Activated naive CD8-positive, alpha-beta T cell (primary cell): ENCODE measurements around the gene ZNF473.
A peak's percentile ranks its signal among the peaks of the same experiment; 100 is the strongest.

Experiments
- H3K27ac Mint-ChIP-seq: one replicate; pipeline ENCODE4 v1.8.0; 2021; ENCODE audit warnings: mixed read lengths
- H3K27me3 Mint-ChIP-seq: one replicate; pipeline ENCODE4 v1.8.0; 2021; ENCODE audit warnings: mixed read lengths
- H3K36me3 Mint-ChIP-seq: one replicate; pipeline ENCODE4 v1.8.0; 2021; ENCODE audit warnings: mixed read lengths
- H3K4me1 Mint-ChIP-seq: one replicate; pipeline ENCODE4 v1.8.0; 2021; ENCODE audit warnings: low read depth, mixed read lengths
- H3K4me3 Mint-ChIP-seq: one replicate; pipeline ENCODE4 v1.8.0; 2021; ENCODE audit warnings: mild to moderate bottlenecking, mixed read lengths
- H3K9me3 Mint-ChIP-seq: one replicate; pipeline ENCODE4 v1.8.0; 2021; ENCODE audit warnings: low read depth, mixed read lengths

Gene ZNF473

DNA sequence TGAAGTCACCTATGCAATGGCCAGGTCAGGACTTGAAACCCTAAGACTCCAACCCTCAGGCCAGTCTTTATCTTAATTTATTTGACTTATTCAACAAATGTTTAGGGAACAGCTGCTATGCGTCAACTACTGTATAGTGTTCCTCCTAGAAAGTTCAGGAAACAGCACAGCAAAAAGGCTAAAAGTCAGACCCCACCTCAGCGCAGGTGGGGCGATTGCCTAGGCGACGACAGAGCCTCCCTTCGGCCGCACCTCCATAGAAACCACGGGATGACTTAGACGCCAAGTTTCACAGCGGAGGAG lies 1.1 kb upstream of the ZNF473 start:
- H3K27me3 Mint-ChIP-seq, result no peaks in the 10 kb centered on the region
- H3K4me3 Mint-ChIP-seq, result peak overlapping the region; percentile 98

DNA sequence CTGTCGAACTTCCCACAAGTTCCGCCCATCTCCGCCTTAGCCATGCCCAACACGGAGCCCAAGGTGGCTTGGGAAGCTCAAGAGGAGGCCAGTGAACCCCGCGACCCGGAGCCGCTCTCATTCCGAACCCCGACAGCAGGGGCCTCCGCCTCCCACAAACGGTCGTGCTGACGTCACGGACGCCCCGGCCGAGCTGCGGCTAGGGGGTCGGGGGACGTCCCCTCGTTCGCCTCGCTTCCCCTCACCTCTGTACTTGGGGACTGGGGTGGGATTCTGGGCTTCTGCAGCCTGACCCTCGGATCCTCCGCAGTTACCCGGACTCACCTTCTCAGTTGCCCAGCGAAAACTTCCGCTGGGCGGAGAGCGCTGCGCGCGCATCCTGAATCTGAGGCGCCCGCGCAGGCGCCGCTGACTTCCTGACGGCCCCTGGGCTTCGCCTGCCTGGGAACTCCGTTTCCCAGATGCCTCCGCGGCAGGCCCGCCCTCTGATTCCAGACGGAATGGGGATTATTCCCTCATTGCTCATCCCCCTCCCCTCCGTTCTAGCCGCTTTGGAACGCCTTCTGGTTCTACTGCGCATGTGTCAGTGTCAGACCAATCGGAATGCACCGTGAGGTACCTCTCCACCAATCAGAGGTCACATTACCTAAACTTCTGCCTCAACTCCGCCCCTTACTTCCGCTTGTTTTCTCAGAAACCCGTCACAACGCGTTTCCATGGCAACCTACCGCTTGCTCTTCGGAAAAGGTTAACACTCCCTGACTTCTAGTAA lies 597 bp upstream of the ZNF473 start, which contains the start of gene VRK3:
VRK3 (minus strand) TSS at position 351 of the 772 bp plus-strand sequence. CDS start 9,210 bp downstream, outside the sequence.
- H3K36me3 Mint-ChIP-seq, result peaks cover 7% of the 10 kb centered on the region
- no peaks in the 10 kb centered on the region for H3K27me3 Mint-ChIP-seq
- no peaks in the 10 kb centered on the region for H3K9me3 Mint-ChIP-seq
- H3K27ac Mint-ChIP-seq, result peak within 1 kb of the TSS; percentile 100
- H3K4me1 Mint-ChIP-seq, result peaks cover 51% of the 10 kb centered on the region
- peak within 1 kb of the TSS; percentile 98 for H3K4me3 Mint-ChIP-seq

More for the DNA sequence above, 1.1 kb upstream of the ZNF473 start:
- peaks cover 7% of the 10 kb centered on the region for H3K36me3 Mint-ChIP-seq
- H3K4me1 Mint-ChIP-seq, result peaks cover 51% of the 10 kb centered on the region
- no peaks in the 10 kb centered on the region for H3K9me3 Mint-ChIP-seq
- H3K27ac Mint-ChIP-seq, result peak overlapping the region; percentile 100

DNA sequence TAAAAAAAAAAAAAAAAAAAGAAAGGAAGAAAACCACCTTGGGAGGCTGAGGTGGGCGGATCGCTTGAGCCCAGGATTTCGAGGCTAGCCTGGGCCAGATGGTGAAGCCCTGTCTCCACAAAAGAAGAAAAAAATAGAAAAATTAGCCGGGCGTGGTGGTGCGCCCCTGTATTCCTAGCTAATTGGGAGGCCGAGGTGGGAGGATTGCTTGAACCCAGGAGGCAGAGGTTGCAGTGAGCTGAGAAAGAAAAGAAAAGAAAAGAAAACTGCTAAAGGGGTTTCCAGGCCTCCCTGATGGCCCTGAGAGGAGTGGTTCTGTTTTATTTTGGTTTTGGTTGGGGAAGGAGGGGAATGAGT lies 723 bp downstream of the ZNF473 start:
- Mint-ChIP-seq H3K4me3 (peak overlapping the region; percentile 98), H3K27me3 (no peaks in the 10 kb centered on the region), H3K9me3 (no peaks in the 10 kb centered on the region), H3K4me1 (peaks cover 47% of the 10 kb centered on the region), H3K27ac (peak overlapping the region; percentile 64), H3K36me3 (peaks cover 7% of the 10 kb centered on the region)

DNA sequence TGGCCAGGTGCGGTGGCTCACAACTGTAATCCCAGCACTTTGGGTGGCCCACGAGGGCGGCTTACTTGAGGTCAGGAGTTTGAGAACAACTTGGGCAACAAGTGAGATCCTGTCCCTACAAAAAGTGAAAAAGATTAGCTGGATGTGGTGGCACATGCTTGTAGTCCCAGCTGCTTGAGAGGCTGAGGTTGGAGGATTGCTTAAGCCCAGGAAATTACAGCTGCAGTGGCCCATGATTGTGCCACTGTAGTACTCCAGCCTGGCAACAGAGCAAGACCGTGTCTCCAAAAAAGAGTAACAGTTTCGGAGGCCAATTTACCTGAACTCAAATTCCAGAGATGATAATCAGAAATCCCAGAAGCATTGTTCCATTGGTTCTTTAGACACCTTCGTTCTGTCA lies 4.4 kb downstream of the ZNF473 start:
- Mint-ChIP-seq H3K4me1 (peaks cover 34% of the 10 kb centered on the region), H3K36me3 (peaks cover 20% of the 10 kb centered on the region), H3K9me3 (no peaks in the 10 kb centered on the region), H3K4me3 (no peak overlapping the region), H3K27ac (no peak overlapping the region), H3K27me3 (no peaks in the 10 kb centered on the region)

DNA sequence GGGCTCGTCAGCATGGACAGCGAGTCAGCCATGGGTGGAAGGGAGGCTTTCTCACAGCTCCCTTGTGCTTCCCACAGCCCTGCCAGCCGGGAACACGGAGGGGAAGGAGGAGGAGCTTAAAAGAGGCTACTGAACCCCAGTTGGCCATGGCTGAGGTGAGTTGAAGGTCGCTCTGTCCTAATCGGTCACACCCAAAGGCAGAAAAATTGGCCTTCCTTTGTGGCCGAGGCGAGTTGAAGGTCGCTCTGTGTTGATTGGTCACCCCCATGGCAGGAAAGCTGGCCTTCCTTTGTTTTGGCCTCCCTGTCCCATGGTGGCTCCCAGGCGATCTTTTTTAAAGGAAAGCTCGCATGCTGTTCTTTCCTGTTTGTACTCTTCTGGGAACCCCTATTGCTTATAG lies 5.1 kb downstream of the ZNF473 start:
- peaks cover 21% of the 10 kb centered on the region for H3K36me3 Mint-ChIP-seq
- no peak overlapping the region for H3K27ac Mint-ChIP-seq
- H3K9me3 Mint-ChIP-seq, result no peaks in the 10 kb centered on the region
- H3K27me3 Mint-ChIP-seq, result no peaks in the 10 kb centered on the region
- no peak overlapping the region for H3K4me3 Mint-ChIP-seq
- H3K4me1 Mint-ChIP-seq, result peaks cover 28% of the 10 kb centered on the region

DNA sequence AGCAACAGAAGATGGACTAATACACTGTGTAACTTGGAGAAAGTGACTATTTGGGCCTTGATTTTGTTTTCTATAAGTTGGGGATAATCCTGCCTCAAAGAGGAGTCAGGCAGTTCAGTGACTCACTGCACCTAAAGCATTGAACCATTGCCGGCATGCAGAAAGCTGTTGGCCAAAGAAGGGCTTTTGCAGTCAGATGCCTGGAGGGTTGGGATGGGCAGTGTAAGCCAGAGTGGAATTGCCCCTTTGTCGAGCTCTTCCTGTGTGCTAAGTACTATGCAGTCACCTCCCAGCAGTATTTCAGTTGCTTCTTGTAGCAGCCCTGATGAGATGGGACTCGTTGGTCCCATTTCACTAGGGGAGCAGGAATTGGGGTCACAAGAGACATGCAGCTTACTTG lies 11.1 kb downstream of the ZNF473 start:
- peaks cover 9% of the 10 kb centered on the region for H3K4me1 Mint-ChIP-seq
- H3K9me3 Mint-ChIP-seq, result no peaks in the 10 kb centered on the region
- no peak overlapping the region for H3K27ac Mint-ChIP-seq
- no peak overlapping the region for H3K4me3 Mint-ChIP-seq
- H3K36me3 Mint-ChIP-seq, result peaks cover 28% of the 10 kb centered on the region
- no peaks in the 10 kb centered on the region for H3K27me3 Mint-ChIP-seq

DNA sequence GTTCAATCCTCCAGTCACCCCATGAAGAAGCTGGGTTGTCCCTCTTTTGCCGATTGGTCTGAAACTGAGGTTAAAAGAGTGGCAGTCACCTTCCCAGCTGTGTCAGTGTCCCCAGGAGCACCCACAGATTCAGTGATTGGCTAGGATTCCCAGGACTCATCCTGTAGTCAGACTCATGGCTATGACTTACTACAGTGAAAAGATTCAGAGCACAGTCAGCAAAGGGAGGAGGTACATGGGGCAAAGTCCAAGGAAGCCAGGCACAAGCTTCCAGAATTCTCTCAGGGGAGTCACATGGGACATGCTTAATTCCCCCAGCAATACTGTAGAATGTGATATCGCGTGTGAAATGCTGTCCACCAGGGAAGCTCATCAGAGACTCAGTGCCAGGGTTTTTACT lies 14.2 kb downstream of the ZNF473 start:
- peaks cover 40% of the 10 kb centered on the region for H3K36me3 Mint-ChIP-seq

DNA sequence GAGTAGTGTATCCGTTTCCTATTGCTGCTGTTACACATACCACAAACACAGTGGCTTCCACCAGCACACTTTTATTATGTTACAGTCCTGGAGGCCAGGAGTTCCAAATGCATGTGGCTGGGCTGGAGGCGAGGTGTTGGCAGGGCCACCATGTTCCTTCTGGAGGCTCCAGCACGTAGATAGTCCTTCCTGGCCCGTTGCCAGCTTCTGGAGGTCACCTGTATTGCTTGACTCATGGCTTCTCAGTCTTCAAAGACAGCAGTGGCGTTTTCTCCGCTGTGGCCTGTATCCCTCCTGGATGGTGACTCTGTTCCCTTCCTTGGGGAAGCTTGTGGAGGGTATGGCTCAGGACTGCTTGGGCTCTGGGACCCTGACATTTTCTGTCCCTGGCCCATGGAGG lies 15.2 kb downstream of the ZNF473 start:
- Mint-ChIP-seq H3K27me3 (no peaks in the 10 kb centered on the region), H3K27ac (no peak overlapping the region), H3K9me3 (peaks cover 10% of the 10 kb centered on the region), H3K4me1 (no peaks in the 10 kb centered on the region), H3K36me3 (peaks cover 47% of the 10 kb centered on the region), H3K4me3 (no peak overlapping the region)

More for the DNA sequence above, 14.2 kb downstream of the ZNF473 start:
- H3K27me3 Mint-ChIP-seq, result no peaks in the 10 kb centered on the region
- no peak overlapping the region for H3K4me3 Mint-ChIP-seq
- peaks cover 1% of the 10 kb centered on the region for H3K4me1 Mint-ChIP-seq
- peaks cover 10% of the 10 kb centered on the region for H3K9me3 Mint-ChIP-seq
- no peak overlapping the region for H3K27ac Mint-ChIP-seq

DNA sequence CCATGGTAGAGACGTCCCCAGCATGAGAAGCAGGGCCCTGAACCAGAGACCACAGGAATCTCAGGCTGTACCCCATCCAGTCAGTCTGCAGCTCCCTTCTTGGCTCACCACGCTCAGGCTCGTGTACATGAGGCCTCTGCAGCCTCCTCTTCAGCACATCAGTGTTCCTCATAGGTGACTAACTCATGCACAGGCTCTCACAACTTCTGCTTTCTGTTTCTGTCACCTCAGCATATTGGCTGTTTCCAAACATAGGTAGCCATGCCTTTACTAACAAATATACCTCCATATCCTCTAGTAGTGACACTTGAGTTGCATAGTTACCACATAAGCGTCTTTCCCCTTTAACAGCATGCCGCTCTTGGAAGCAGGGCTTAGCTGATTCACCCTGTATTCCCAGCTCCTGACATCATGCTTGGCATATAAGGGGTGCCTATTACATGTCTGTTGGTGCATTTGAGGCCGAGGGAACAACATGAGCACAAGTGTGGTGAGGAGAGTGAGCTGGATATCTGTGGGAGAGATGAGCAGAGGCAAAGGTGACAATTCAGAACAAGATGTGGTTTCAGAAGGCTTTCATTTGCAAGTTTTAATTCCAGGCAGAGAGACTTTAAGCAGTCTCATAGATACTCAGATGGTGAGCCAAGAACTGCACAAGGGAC lies 16.7 kb downstream of the ZNF473 start:
- peaks cover 10% of the 10 kb centered on the region for H3K9me3 Mint-ChIP-seq
- H3K27me3 Mint-ChIP-seq, result no peaks in the 10 kb centered on the region
- H3K27ac Mint-ChIP-seq, result no peak overlapping the region
- peaks cover 56% of the 10 kb centered on the region for H3K36me3 Mint-ChIP-seq
- no peaks in the 10 kb centered on the region for H3K4me1 Mint-ChIP-seq
- H3K4me3 Mint-ChIP-seq, result no peak overlapping the region

DNA sequence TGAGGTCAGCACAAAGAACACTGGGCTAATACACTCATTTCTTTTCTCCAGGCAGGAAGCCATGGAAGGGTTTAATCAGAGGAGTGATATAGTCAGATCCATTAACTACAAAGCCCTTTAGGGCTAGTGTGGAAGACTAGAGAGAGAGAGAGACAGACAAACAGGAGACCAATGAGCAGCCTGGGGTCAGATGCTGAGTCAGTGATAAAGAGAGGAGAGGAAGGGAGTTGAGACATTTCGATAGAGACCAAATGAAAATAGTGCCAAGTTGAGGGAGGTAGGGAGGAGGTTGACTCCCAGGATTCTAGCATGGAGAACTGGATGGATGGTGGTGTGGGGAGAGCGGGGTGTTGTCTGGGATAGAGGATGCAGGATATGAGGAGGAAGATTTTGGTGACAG lies 18.2 kb downstream of the ZNF473 start:
- Mint-ChIP-seq H3K9me3 (peaks cover 10% of the 10 kb centered on the region), H3K27me3 (no peaks in the 10 kb centered on the region), H3K27ac (no peak overlapping the region), H3K36me3 (peaks cover 59% of the 10 kb centered on the region), H3K4me3 (no peak overlapping the region), H3K4me1 (no peaks in the 10 kb centered on the region)

DNA sequence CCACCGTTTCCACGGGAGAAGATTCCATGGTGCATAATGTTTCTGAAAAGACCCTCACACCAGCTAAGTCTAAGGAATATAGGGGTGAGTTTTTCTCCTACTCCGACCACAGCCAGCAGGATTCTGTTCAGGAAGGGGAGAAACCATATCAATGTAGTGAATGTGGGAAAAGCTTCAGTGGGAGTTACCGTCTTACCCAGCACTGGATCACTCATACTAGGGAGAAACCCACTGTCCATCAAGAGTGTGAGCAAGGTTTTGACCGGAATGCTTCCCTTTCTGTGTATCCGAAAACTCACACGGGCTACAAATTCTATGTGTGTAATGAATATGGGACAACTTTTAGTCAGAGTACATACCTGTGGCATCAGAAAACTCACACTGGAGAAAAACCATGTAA lies 19.1 kb downstream of the ZNF473 start:
- H3K27me3 Mint-ChIP-seq, result no peaks in the 10 kb centered on the region
- peaks cover 54% of the 10 kb centered on the region for H3K36me3 Mint-ChIP-seq
- H3K4me3 Mint-ChIP-seq, result no peak overlapping the region
- H3K4me1 Mint-ChIP-seq, result no peaks in the 10 kb centered on the region
- H3K9me3 Mint-ChIP-seq, result peaks cover 10% of the 10 kb centered on the region
- H3K27ac Mint-ChIP-seq, result no peak overlapping the region

DNA sequence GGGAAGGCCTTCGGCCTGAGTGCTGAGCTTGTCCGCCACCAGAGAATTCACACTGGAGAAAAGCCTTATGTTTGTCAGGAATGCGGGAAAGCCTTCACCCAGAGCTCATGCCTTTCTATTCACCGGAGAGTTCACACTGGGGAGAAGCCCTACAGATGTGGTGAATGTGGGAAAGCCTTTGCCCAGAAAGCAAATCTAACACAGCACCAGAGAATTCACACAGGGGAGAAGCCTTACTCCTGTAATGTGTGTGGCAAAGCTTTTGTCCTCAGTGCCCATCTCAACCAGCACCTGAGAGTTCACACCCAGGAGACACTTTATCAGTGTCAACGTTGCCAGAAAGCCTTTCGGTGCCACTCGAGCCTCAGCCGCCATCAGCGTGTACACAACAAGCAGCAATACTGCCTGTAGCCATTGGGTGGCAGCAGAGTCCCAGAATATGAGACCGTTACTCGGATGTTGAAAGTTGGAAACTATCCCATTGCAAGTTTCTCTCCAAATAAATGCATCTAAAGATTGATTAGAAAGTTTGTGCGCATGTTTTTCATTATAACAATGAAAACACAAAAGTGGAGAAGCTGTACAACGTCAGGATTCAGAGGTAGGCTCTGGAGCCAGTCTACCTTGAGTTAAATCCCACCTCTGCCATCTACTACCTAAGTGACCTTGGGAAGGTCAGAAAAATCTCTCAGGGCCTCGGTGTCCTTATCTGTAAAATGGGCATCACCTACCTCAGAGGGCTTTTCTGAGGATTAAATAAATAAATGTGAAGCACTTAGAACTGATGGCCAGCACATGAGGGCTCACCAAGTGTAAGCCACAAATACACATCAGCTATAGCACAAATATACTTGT lies 21.1 kb downstream of the ZNF473 start:
- no peak overlapping the region for H3K4me3 Mint-ChIP-seq
- no peak overlapping the region for H3K27ac Mint-ChIP-seq
- peaks cover 48% of the 10 kb centered on the region for H3K36me3 Mint-ChIP-seq

DNA sequence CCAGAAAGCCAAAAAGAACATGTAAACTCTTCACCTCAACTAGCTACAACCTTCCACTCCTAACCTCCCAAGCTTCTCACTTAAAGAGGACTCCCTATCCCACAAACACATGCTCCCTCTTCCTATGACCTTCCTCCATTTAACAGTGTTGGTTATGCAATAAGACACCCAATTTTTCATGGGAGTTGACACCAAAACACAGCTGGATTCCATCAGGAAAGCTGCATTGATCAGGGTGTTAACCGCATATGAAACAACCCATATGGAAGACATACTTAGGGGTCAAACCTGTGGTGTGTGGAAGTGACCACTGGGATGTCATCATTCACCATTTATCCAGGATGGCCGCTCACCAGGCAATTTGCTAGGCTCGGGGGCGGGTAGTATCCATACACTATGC lies 21.9 kb downstream of the ZNF473 start:
- Mint-ChIP-seq H3K27me3 (peaks cover 2% of the 10 kb centered on the region), H3K4me3 (no peak overlapping the region), H3K36me3 (peaks cover 42% of the 10 kb centered on the region), H3K4me1 (peaks cover 12% of the 10 kb centered on the region), H3K27ac (no peak overlapping the region), H3K9me3 (peaks cover 10% of the 10 kb centered on the region)

More for the DNA sequence above, 21.1 kb downstream of the ZNF473 start:
- Mint-ChIP-seq H3K27me3 (peaks cover 2% of the 10 kb centered on the region), H3K4me1 (peaks cover 12% of the 10 kb centered on the region), H3K9me3 (peaks cover 10% of the 10 kb centered on the region)

DNA sequence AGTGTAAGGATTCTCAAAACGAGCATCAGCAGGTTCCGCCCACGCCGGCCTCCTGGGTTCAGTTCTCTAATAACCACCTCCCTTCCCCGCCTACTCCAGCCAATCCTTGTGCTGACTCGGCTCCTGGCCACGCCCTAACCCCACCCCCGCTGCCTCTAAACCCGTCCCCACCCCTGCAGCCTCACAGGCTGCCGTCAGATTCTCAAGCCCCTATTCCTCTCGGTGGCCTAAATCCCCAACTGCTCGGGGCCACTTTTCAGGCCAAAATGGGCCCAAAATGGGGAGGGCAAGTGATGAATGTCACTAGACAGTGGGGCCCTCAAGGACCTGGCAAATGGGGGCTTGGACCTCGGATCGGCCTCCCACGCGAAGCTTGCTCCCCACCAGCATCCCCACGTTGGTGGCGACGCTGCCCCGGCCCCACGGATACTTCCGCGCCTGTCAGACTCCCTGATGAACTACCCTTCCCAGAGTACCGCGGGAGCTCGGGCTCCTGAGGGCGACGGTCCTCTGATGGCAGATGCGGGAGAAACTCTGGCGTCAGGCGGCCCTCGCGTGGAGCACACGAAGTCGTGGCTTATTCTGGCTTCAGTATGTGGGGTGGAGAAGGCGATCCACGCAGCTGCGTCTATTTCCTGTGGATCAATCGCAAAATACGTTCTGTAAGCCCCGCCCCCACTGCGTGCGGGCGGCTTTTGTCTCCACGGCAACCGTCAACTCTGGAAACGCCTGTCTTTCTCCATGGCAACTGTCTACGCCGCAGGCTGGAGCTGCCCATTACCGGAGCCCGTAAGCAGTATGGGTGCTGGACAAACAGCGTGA lies 24.8 kb downstream of the ZNF473 start:
- Mint-ChIP-seq H3K27ac (peak overlapping the region; percentile 16), H3K4me3 (peak overlapping the region; percentile 87), H3K27me3 (peaks cover 2% of the 10 kb centered on the region), H3K4me1 (peaks cover 12% of the 10 kb centered on the region), H3K36me3 (peaks cover 17% of the 10 kb centered on the region), H3K9me3 (no peaks in the 10 kb centered on the region)
